DMS53 (cell line): ENCODE measurements around the gene GRM8.

Experiments
- DNase-seq: peaks from one replicate; lab custom pipeline; 2025; lab: John Stamatoyannopoulos, UW

The GRM8 gene

GRCh38 chr7:127230192-127230925 lies 22.4 kb downstream of the GRM8 start:
- DNase-seq = no peak

- DNase-seq = no peak
Observed at GRCh38 chr7:127226685-127227374, 25.9 kb downstream of the GRM8 start.

- DNase-seq = no peak
Observed at GRCh38 chr7:127221731-127222130, 31.0 kb downstream of the GRM8 start.

- DNase-seq = peak; percentile 27
Observed at GRCh38 chr7:127214956-127215718, 37.6 kb downstream of the GRM8 start.

GRCh38 chr7:127209886-127210285 lies 42.9 kb downstream of the GRM8 start:
- DNase-seq = no peak

- no peak for DNase-seq
Observed at GRCh38 chr7:127208860-127209259, 43.9 kb downstream of the GRM8 start.

- no peak for DNase-seq
Observed at GRCh38 chr7:127208351-127208750, 44.4 kb downstream of the GRM8 start.

- no peak for DNase-seq
Observed at GRCh38 chr7:127207806-127208205, 44.9 kb downstream of the GRM8 start.

GRCh38 chr7:127207230-127207629 lies 45.5 kb downstream of the GRM8 start:
- DNase-seq = no peak

- no peak for DNase-seq
Observed at GRCh38 chr7:127194571-127194970, 58.2 kb downstream of the GRM8 start.

- DNase-seq = peak; percentile 99
Observed at GRCh38 chr7:127189886-127190285, 62.9 kb downstream of the GRM8 start.

- peak; percentile 99 for DNase-seq
Observed at GRCh38 chr7:127189074-127189473, 63.7 kb downstream of the GRM8 start.

GRCh38 chr7:127187740-127188139 lies 65.0 kb downstream of the GRM8 start:
- no peak for DNase-seq

GRCh38 chr7:127186686-127187085 lies 66.1 kb downstream of the GRM8 start:
- DNase-seq = no peak

- peak; percentile 46 for DNase-seq
Observed at GRCh38 chr7:127177156-127177555, 75.6 kb downstream of the GRM8 start.

GRCh38 chr7:127162366-127162765 lies 90.4 kb downstream of the GRM8 start:
- no peak for DNase-seq

- peak; percentile 66 for DNase-seq
Observed at GRCh38 chr7:127158659-127159058, 94.1 kb downstream of the GRM8 start.

GRCh38 chr7:127154958-127155357 lies 97.8 kb downstream of the GRM8 start:
- no peak for DNase-seq

- peak; percentile 10 for DNase-seq
Observed at GRCh38 chr7:127154101-127154500, 98.6 kb downstream of the GRM8 start.

GRCh38 chr7:127153315-127153714 lies 99.4 kb downstream of the GRM8 start:
- no peak for DNase-seq

- no peak for DNase-seq
Observed at GRCh38 chr7:127152423-127152822, 100.3 kb downstream of the GRM8 start.

GRCh38 chr7:127151379-127151778 lies 101.4 kb downstream of the GRM8 start:
- DNase-seq = no peak

GRCh38 chr7:127150543-127150942 lies 102.2 kb downstream of the GRM8 start:
- DNase-seq = peak; percentile 22
